SK-N-MC (cell line): ENCODE results near the gene SUOX.

Experiments used
- EZH2 ChIP-seq: fragments of 200-600 bp; sonication (generic); IDR thresholded peaks from one replicate; pipeline ENCODE4 v1.6.1; 2017; ENCODE audit warnings: antibody characterized with exemption
- FOXP2 ChIP-seq: optimal IDR thresholded peaks from 2 replicates; pipeline ENCODE3; 2011; ENCODE audit warnings: mild to moderate bottlenecking, moderate library complexity; ENCODE audit not compliant: insufficient read depth; ENCODE audit errors: extremely low read length, control extremely low read depth
- POLR2AphosphoS5 ChIP-seq: IDR thresholded peaks from 2 replicates; pipeline ENCODE4 v1.6.1; 2012; ENCODE audit warnings: mild to moderate bottlenecking, low read depth, low read length, borderline replicate concordance

DNA sequence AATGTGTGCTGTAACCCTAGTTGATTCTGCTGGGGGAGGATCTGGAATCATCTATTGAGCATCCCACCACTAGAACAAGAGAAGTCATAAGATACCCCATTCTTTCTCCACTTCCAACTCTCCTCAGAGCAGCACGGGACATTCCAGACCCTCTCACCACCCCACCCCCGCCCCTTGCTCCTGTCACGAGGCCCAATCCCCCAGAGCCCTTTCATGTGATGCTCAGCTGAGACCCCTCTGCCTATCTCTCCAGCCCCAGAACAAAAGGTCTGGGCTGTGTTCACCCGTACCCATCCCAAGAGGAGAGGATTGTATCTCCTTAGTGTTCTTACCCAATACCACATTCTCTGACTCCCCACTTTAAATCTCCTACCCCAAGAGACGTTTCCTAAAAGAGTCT is 31.8 kb upstream of the SUOX start:
- TF ChIP-seq POLR2AphosphoS5 = no peak
- no peak for TF ChIP-seq EZH2
- TF ChIP-seq FOXP2 = no peak
